Measurements from ENCODE around the gene SLC35F4.
A peak's percentile ranks its signal among the peaks of the same experiment; 100 is the strongest.
"Not testable (repeated sequence)": the region's sequence is repeated elsewhere in the genome, so short reads cannot be mapped to it uniquely, and the experiment has no call there.

Gene SLC35F4

GRCh38 chr14:57746563-57746962, 119.3 kb downstream of the SLC35F4 start:
- intact Hi-C loops (cut with DNase I): no loop called here
- DNase-seq: no peak

GRCh38 chr14:57739516-57739915, 126.4 kb downstream of the SLC35F4 start:
- DNase-seq: no peak
- intact Hi-C loops (cut with DNase I): no loop called here

- no peak for DNase-seq
- intact Hi-C loops (cut with DNase I): no loop called here
Measured at GRCh38 chr14:57737598-57737997, 128.3 kb downstream of the SLC35F4 start.

- DNase-seq: no peak
- intact Hi-C loops (cut with DNase I): no loop called here
Measured at GRCh38 chr14:57736391-57736790, 129.5 kb downstream of the SLC35F4 start.

- DNase-seq: no peak
- intact Hi-C loops (cut with DNase I): no loop called here
Measured at GRCh38 chr14:57735276-57735675, 130.6 kb downstream of the SLC35F4 start.

- DNase-seq: peak in 1 of 42 donors; percentile 10
- intact Hi-C loops (cut with DNase I): no loop called here
Measured at GRCh38 chr14:57732463-57733285, 133.2 kb downstream of the SLC35F4 start.

GRCh38 chr14:57729208-57730187, 136.4 kb downstream of the SLC35F4 start:
- DNase-seq: no peak
- intact Hi-C loops (cut with DNase I): no loop called here

- no peak for DNase-seq
- intact Hi-C loops (cut with DNase I): no loop called here
Measured at GRCh38 chr14:57725399-57726077, 140.4 kb downstream of the SLC35F4 start.

- DNase-seq; intact Hi-C loops (cut with DNase I): not testable (repeated sequence)
Measured at GRCh38 chr14:57722141-57722540, 143.8 kb downstream of the SLC35F4 start.

GRCh38 chr14:57714487-57714931, 151.4 kb downstream of the SLC35F4 start:
- no peak for DNase-seq
- intact Hi-C loops (cut with DNase I): no loop called here

GRCh38 chr14:57712698-57713097, 153.2 kb downstream of the SLC35F4 start:
- no peak for DNase-seq

GRCh38 chr14:57712102-57712501, 153.8 kb downstream of the SLC35F4 start:
- intact Hi-C loops (cut with DNase I): no loop called here
- no peak for DNase-seq

More at GRCh38 chr14:57712698-57713097, 153.2 kb downstream of the SLC35F4 start:
- intact Hi-C loops (cut with DNase I): no loop called here

GRCh38 chr14:57709909-57710308, 156.0 kb downstream of the SLC35F4 start:
- DNase-seq: no peak
- intact Hi-C loops (cut with DNase I): no loop called here

- intact Hi-C loops (cut with DNase I); DNase-seq: not testable (repeated sequence)
Measured at GRCh38 chr14:57709086-57709485, 156.8 kb downstream of the SLC35F4 start.

GRCh38 chr14:57707219-57707618, 158.7 kb downstream of the SLC35F4 start:
- intact Hi-C loops (cut with DNase I): no loop called here
- DNase-seq: no peak

GRCh38 chr14:57704763-57705162, 161.1 kb downstream of the SLC35F4 start:
- intact Hi-C loops (cut with DNase I): no loop called here
- DNase-seq: no peak

GRCh38 chr14:57699947-57700346, 165.9 kb downstream of the SLC35F4 start:
- DNase-seq: no peak
- intact Hi-C loops (cut with DNase I): no loop called here

- DNase-seq: no peak
- intact Hi-C loops (cut with DNase I): no loop called here
Measured at GRCh38 chr14:57692671-57693070, 173.2 kb downstream of the SLC35F4 start.

GRCh38 chr14:57687416-57687815, 178.5 kb downstream of the SLC35F4 start:
- intact Hi-C loops (cut with DNase I): no loop called here
- DNase-seq: no peak
